ENCODE results near the gene HCRTR2. TPM values are rescaled to one million over a fixed set of nuclear protein-coding genes. Genes with fewer than 3 reads are reported as not detected.
A peak's percentile ranks its signal among the peaks of the same experiment; 100 is the strongest.
"Not testable (repeated sequence)": the region's sequence is repeated elsewhere in the genome, so short reads cannot be mapped to it uniquely, and the experiment has no call there.

Gene HCRTR2
- total and polyA plus RNA-seq, 5 donors, result 0.16 TPM; not detected in 4

- intact Hi-C loops (cut with DNase I), result no loop called here
- WGBS, result 69% methylated on average over 4 of the region's 4 CpGs
- ATAC-seq, result no peak
These were observed 106.9 kb downstream of the HCRTR2 start for GRCh38 chr6:55281215-55281614.

DNA sequence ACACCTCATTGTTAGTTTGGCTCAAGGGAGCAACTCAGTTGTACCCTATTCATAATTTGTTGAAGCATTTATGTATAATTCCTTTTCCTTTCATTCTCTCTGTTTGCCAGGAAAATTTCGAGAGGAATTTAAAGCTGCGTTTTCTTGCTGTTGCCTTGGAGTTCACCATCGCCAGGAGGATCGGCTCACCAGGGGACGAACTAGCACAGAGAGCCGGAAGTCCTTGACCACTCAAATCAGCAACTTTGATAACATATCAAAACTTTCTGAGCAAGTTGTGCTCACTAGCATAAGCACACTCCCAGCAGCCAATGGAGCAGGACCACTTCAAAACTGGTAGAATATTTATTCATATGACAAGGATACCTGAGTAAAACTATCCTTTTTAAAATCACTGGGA lies 107.8 kb downstream of the HCRTR2 start:
- Histone ChIP-seq H3K27ac (ENCODE audit: low read length) (no peak overlapping the region), H3K9me3 (ENCODE audit: control insufficient read depth, low read length) (no peaks in the 10 kb centered on the region), H3K27me3 (ENCODE audit: control insufficient read depth, insufficient read depth) (no peaks in the 10 kb centered on the region), H3K4me3 (ENCODE audit: low read length) (peak overlapping the region; percentile 10), H3K4me1 (ENCODE audit: control insufficient read depth, insufficient read depth, low read length) (peaks cover 1% of the 10 kb centered on the region)
- intact Hi-C loops (cut with DNase I), result no loop called here
- DNase-seq (peak; percentile 16 to 42 (median 25)), ATAC-seq (peak in 1 of 2 donors; percentile 63)
- 13% methylated on average over 6 of the region's 6 CpGs for WGBS

More at GRCh38 chr6:55281215-55281614, 106.9 kb downstream of the HCRTR2 start:
- no peak overlapping the region for H3K27ac ChIP-seq (ENCODE audit: low read length)
- peaks cover 1% of the 10 kb centered on the region for H3K4me1 ChIP-seq (ENCODE audit: control insufficient read depth, insufficient read depth, low read length)
- H3K27me3 ChIP-seq (ENCODE audit: control insufficient read depth, insufficient read depth), result no peaks in the 10 kb centered on the region
- no peaks in the 10 kb centered on the region for H3K9me3 ChIP-seq (ENCODE audit: control insufficient read depth, low read length)
- no peak for DNase-seq
- H3K4me3 ChIP-seq (ENCODE audit: low read length), result no peak overlapping the region

GRCh38 chr6:55286824-55287223 lies 112.5 kb downstream of the HCRTR2 start:
- Histone ChIP-seq H3K4me3 (ENCODE audit: low read length) (no peak overlapping the region), H3K9me3 (ENCODE audit: control insufficient read depth, low read length) (no peaks in the 10 kb centered on the region), H3K27me3 (ENCODE audit: control insufficient read depth, insufficient read depth) (no peaks in the 10 kb centered on the region), H3K27ac (ENCODE audit: low read length) (no peak overlapping the region), H3K4me1 (ENCODE audit: control insufficient read depth, insufficient read depth, low read length) (no peaks in the 10 kb centered on the region)
- intact Hi-C loops (cut with DNase I), result no loop called here
- DNase-seq, result no peak
- WGBS, result 70% methylated on average over 2 of the region's 2 CpGs
- no peak for ATAC-seq

DNA sequence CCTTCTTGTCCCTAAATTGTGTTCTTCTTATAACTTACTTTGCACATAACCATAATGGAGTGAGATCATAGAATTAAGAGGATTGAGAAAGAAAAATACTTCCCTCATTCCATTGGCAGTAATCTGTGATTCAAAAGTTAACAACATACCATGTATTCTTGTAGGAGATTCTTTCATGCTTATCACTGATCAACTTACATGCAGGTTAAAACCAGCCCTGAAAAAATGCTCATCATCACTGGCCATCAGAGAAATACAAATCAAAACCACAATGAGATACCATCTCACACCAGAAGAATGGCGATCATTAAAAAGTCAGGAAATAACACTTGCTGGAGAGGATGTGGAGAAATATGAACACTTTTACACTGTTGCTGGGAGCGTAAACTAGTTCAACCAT lies 116.4 kb downstream of the HCRTR2 start:
- DNase-seq, result no peak
- ATAC-seq, result no peak
- H3K27me3 ChIP-seq (ENCODE audit: control insufficient read depth, insufficient read depth), result no peaks in the 10 kb centered on the region
- no peaks in the 10 kb centered on the region for H3K4me1 ChIP-seq (ENCODE audit: control insufficient read depth, insufficient read depth, low read length)
- intact Hi-C loops (cut with DNase I), result no loop called here
- H3K27ac ChIP-seq (ENCODE audit: low read length), result no peak overlapping the region
- no peak overlapping the region for H3K4me3 ChIP-seq (ENCODE audit: low read length)
- WGBS, result 79% methylated on average over 2 of the region's 2 CpGs
- H3K9me3 ChIP-seq (ENCODE audit: control insufficient read depth, low read length), result no peaks in the 10 kb centered on the region

DNA sequence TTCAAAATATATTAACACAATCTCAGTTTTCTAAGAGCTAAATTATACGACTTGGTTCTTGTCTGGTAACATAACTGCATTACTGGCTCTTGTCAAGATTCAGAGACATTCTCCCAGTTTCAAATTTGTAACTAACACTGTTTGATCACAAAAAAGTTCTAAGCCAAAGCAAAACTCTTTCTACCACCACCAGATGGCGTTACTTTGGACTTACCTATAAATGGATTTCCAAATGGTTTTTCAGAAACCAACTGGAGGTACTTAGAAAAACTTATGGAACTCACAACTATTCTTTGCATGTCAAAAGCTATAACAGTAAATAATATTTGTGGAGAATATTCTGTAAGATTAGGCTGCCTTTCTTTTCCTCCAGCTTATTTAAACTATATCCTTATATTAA lies 118.8 kb downstream of the HCRTR2 start:
- DNase-seq (no peak), ATAC-seq (no peak)
- Histone ChIP-seq H3K27ac (ENCODE audit: low read length) (no peak overlapping the region), H3K27me3 (ENCODE audit: control insufficient read depth, insufficient read depth) (no peaks in the 10 kb centered on the region), H3K9me3 (ENCODE audit: control insufficient read depth, low read length) (no peaks in the 10 kb centered on the region), H3K4me1 (ENCODE audit: control insufficient read depth, insufficient read depth, low read length) (no peaks in the 10 kb centered on the region), H3K4me3 (ENCODE audit: low read length) (no peak overlapping the region)
- intact Hi-C loops (cut with DNase I), result no loop called here
- 47% methylated on average over 2 of the region's 2 CpGs for WGBS

DNA sequence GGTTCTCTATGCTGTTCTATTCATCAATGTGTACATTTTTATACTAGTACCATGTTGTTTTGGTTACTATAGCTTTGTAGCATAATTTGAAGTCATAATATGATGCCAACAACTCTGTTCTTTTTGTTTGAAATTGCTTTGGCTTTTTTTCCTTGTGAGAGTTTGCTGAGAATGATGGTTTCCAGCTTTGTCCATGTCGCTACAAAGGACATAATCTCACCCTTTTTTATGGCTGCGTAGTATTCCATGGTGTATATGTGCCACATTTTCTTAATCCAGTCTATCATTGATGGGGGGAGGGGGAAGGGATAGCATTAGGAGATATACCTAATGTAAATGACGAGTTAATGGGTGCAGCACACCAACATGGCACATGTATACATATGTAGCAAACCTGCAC lies 122.9 kb downstream of the HCRTR2 start:
- intact Hi-C loops (cut with DNase I); H3K27me3 ChIP-seq (ENCODE audit: control insufficient read depth, insufficient read depth); H3K9me3 ChIP-seq (ENCODE audit: control insufficient read depth, low read length); H3K4me3 ChIP-seq (ENCODE audit: low read length); H3K4me1 ChIP-seq (ENCODE audit: control insufficient read depth, insufficient read depth, low read length); ATAC-seq; DNase-seq; H3K27ac ChIP-seq (ENCODE audit: low read length): not testable (repeated sequence)
- WGBS, result 92% methylated on average over 3 of the region's 3 CpGs

GRCh38 chr6:55299286-55299985 lies 125.1 kb downstream of the HCRTR2 start:
- intact Hi-C loops (cut with DNase I), result no loop called here
- Histone ChIP-seq H3K4me3 (ENCODE audit: low read length) (no peak overlapping the region), H3K27ac (ENCODE audit: low read length) (no peak overlapping the region), H3K9me3 (ENCODE audit: control insufficient read depth, low read length) (no peaks in the 10 kb centered on the region), H3K4me1 (ENCODE audit: control insufficient read depth, insufficient read depth, low read length) (no peaks in the 10 kb centered on the region), H3K27me3 (ENCODE audit: control insufficient read depth, insufficient read depth) (no peaks in the 10 kb centered on the region)
- ATAC-seq, result no peak
- no peak for DNase-seq
- 82% methylated on average over 5 of the region's 5 CpGs for whole genome bisulfite sequencing

GRCh38 chr6:55304747-55305146 lies 130.4 kb downstream of the HCRTR2 start:
- Histone ChIP-seq H3K27ac (ENCODE audit: low read length) (no peak overlapping the region), H3K9me3 (ENCODE audit: control insufficient read depth, low read length) (no peaks in the 10 kb centered on the region), H3K4me1 (ENCODE audit: control insufficient read depth, insufficient read depth, low read length) (no peaks in the 10 kb centered on the region), H3K4me3 (ENCODE audit: low read length) (no peak overlapping the region), H3K27me3 (ENCODE audit: control insufficient read depth, insufficient read depth) (no peaks in the 10 kb centered on the region)
- intact Hi-C loops (cut with DNase I), result no loop called here
- ATAC-seq (no peak), DNase-seq (peak in 1 of 3 donors; percentile 16)
- 67% methylated on average over 1 of the region's 1 CpG for WGBS

- ATAC-seq (no peak), DNase-seq (no peak)
- intact Hi-C loops (cut with DNase I), result no loop called here
- Histone ChIP-seq H3K4me1 (ENCODE audit: control insufficient read depth, insufficient read depth, low read length) (no peaks in the 10 kb centered on the region), H3K27ac (ENCODE audit: low read length) (no peak overlapping the region), H3K4me3 (ENCODE audit: low read length) (no peak overlapping the region), H3K27me3 (ENCODE audit: control insufficient read depth, insufficient read depth) (no peaks in the 10 kb centered on the region), H3K9me3 (ENCODE audit: control insufficient read depth, low read length) (no peaks in the 10 kb centered on the region)
These were observed 145.8 kb downstream of the HCRTR2 start for GRCh38 chr6:55319961-55320695.

DNA sequence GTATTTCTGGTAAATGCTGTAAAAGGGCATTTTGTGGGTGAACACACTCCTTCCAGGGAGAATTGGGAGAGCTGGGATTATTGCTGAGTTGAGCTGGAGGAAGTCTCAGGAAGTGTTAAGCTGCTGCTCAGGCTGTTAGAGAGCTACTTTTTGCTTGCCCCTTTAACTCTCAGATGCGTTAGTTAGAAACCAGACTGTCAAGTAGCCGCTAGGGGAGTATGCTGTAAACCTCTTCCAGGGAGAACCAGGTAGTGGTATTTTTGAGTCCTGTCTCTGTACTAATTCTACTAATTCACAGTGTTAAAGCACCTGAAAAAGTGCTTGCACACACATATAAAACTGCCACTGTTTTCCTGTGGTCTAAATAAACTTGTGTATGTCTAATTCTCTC lies 146.4 kb downstream of the HCRTR2 start:
- WGBS, result 43% methylated on average over 2 of the region's 2 CpGs

GRCh38 chr6:55327169-55327568 lies 152.9 kb downstream of the HCRTR2 start, which contains the start of gene GFRAL:
Gene GFRAL, plus strand, starts transcription at chr6:55327469. Its CDS starts 86 bp downstream, at chr6:55327555.
- intact Hi-C loops (cut with DNase I), result no loop called here
- Histone ChIP-seq H3K27me3 (ENCODE audit: control insufficient read depth, insufficient read depth) (no peaks in the 10 kb centered on the region), H3K9me3 (ENCODE audit: control insufficient read depth, low read length) (no peaks in the 10 kb centered on the region), H3K4me1 (ENCODE audit: control insufficient read depth, insufficient read depth, low read length) (no peaks in the 10 kb centered on the region), H3K27ac (ENCODE audit: low read length) (no peak within 1 kb of the TSS), H3K4me3 (ENCODE audit: low read length) (no peak within 1 kb of the TSS)
- DNase-seq (no peak), ATAC-seq (no peak)
- WGBS, result 66% methylated on average over 5 of the region's 5 CpGs

More for the DNA sequence above, 146.4 kb downstream of the HCRTR2 start:
- no peak overlapping the region for H3K27ac ChIP-seq (ENCODE audit: low read length)
- H3K9me3 ChIP-seq (ENCODE audit: control insufficient read depth, low read length), result no peaks in the 10 kb centered on the region
- intact Hi-C loops (cut with DNase I), result no loop called here
- no peaks in the 10 kb centered on the region for H3K4me1 ChIP-seq (ENCODE audit: control insufficient read depth, insufficient read depth, low read length)
- ATAC-seq, result no peak
- no peak overlapping the region for H3K4me3 ChIP-seq (ENCODE audit: low read length)
- no peak for DNase-seq
- no peaks in the 10 kb centered on the region for H3K27me3 ChIP-seq (ENCODE audit: control insufficient read depth, insufficient read depth)
